GM18499 (cell line): Measurements from ENCODE around the gene LRRC8D.

Experiments used
- ATAC-seq: cut with Tn5 transposase; IDR thresholded peaks from one replicate; pipeline ENCODE4 v1.9.1; 2021; ENCODE audit warnings: moderate number of reproducible peaks; ENCODE audit not compliant: insufficient read depth, unreplicated experiment

Gene LRRC8D

GRCh38 chr1:89934461-89934860, 113.6 kb downstream of the LRRC8D start:
- ATAC-seq: no peak

DNA sequence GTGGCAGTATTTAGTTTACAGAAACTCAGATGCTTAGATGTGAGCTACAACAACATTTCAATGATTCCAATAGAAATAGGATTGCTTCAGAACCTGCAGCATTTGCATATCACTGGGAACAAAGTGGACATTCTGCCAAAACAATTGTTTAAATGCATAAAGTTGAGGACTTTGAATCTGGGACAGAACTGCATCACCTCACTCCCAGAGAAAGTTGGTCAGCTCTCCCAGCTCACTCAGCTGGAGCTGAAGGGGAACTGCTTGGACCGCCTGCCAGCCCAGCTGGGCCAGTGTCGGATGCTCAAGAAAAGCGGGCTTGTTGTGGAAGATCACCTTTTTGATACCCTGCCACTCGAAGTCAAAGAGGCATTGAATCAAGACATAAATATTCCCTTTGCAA, 114.4 kb downstream of the LRRC8D start:
- no peak for ATAC-seq

- ATAC-seq: no peak
These were observed 115.9 kb downstream of the LRRC8D start for GRCh38 chr1:89936694-89937093.

DNA sequence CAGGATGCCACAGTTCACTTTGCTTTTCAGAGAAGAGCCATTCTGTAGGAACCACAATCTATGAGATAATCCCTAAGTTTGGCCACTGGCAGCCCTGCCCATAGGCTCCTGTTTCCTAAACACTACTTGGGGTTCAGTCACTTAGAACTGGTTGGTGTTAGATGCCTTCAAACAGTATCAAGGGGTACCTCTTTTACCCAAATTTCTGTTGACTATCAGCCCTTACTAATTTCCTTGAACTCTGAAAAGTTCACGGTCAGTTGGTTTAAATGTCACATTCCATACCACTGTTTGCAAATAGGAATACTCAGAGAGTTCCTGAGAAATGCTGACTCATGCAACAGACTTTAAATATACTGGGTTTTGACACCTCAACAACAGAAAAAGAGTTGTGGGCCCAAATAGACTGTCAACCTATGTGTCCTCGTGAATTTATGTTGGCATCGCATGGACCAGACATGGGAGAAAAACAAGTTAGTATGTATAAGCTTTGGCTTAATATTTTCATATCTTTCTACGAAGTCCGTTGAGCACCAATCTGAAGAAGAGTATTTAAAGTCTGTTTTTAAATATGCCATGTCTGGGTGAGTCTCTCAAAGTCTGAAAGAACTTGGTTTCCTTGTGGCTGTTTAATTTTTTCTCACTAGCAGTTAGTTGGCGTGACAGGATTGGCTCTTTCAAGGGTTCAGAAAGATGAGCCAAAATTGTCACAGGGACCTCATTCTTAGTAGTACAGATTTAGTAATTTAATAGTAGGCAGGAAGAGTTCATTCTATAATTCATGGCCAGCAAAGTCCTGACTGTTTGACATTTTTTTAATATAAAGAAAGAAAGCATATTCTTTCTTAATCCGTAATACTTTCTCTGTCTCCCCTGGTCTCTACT, 117.6 kb downstream of the LRRC8D start:
- ATAC-seq: no peak

- no peak for ATAC-seq
These were observed 118.3 kb downstream of the LRRC8D start for GRCh38 chr1:89939059-89939570.

GRCh38 chr1:89939693-89940438, 119.0 kb downstream of the LRRC8D start:
- ATAC-seq: no peak

- no peak for ATAC-seq
These were observed 120.4 kb downstream of the LRRC8D start for GRCh38 chr1:89941110-89941766.

DNA sequence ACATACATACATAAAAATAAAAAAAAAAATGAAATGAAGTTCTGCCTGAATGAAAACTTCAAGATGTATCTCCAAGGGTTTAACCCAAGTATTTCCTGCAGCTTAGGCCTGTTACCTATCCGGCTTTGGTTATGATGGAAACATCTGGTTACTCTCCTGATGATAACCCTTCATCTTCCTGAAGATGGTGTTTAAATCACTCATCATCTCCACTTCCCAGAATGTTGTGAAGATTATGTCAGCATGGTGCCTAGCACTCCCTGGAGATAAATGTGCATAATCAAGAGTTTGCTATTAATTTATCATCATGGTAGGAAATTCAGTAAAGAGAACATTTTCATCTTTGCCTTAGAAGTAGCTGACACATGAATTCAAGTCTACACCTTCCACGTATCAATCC, 121.2 kb downstream of the LRRC8D start:
- ATAC-seq: no peak

GRCh38 chr1:89942825-89943658, 122.2 kb downstream of the LRRC8D start:
- no peak for ATAC-seq

- ATAC-seq: no peak
These were observed 123.3 kb downstream of the LRRC8D start for GRCh38 chr1:89943846-89944781.

GRCh38 chr1:89945852-89946476, 125.1 kb downstream of the LRRC8D start:
- peak; percentile 84 for ATAC-seq

GRCh38 chr1:89946532-89946931, 125.7 kb downstream of the LRRC8D start:
- ATAC-seq: no peak

- ATAC-seq: no peak
These were observed 128.0 kb downstream of the LRRC8D start for GRCh38 chr1:89948722-89949345.

- no peak for ATAC-seq
These were observed 129.3 kb downstream of the LRRC8D start for GRCh38 chr1:89949991-89950624.

DNA sequence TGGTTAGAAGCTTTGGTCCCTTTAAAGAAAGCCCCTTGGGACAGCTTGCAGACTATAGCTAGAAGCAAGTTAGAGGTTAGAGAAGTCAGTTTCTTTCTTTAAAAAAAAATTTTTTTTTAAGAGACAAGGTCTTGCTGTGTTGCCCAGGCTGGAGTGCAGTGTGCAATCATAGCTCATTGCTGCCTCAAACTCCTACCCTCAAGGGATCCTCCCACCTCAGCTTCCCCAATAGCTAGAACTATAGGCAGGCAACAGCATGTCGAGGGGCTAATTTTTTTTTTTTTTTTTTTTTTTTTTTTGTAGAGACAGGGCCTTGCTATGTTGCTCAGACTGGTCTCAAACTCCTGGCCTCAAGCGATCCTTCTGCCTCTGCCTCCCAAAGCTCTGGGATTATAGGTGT, 129.9 kb downstream of the LRRC8D start:
- ATAC-seq: no peak

DNA sequence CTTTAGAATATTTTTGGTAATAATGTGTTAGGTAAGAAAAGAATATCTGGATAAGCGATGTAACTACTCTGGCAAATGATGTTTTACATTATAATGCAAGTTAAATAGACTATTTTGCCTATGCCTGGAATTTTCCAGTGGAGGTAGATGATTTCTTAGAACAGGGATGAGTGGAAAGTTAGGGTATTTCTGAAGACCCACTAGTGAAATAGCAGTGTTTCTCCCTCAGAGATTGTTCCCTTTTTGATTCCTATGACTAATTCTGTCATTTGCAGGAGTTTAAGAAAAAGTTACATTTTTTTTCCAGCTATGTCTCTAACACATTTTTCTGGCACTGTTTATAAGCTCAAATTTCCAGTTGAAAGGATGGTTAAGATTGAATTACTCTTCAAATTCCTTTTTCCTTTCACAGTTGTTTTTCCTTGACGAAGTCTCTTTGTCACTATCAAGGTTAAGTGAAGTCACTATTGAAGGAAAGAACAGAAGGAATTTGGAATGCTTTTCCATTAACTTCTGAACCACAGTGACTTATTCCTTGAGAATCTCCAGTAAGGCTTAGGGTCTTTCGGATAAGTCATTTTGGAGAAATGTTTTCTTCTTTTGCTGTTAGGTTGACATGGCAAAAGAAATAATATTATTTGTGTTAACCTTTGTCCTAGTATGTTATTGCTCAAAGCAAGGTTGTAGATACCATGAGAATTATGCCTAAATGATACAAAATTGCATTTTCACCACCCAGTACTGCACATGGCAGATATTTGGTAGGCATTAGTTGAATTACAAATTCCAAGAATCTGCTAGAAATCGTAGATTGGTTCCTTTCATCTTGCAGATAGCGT, 131.2 kb downstream of the LRRC8D start:
- no peak for ATAC-seq
